Large intestine (tissue), 12 donors: ENCODE measurements around the gene GLIPR1L2. TPM values are rescaled to one million over a fixed set of nuclear protein-coding genes. Genes with fewer than 3 reads are reported as not detected.
"Not testable (repeated sequence)": the region's sequence is repeated elsewhere in the genome, so short reads cannot be mapped to it uniquely, and the experiment has no call there.

Experiments
- DNase-seq, 2 donors: peaks; one replicate each; pipeline versions ENCODE4 v3.0.0 to v3.0.0-alpha.2; 2013
- H3K27ac ChIP-seq: one replicate; pipeline ENCODE4 v1.5.1; 2013; ENCODE audit warnings: low read length
- H3K27me3 ChIP-seq: 2 replicates; pipeline ENCODE4 v1.6.1; 2013; ENCODE audit warnings: low read length; ENCODE audit not compliant: control insufficient read depth, insufficient read depth
- H3K36me3 ChIP-seq: 2 replicates; pipeline ENCODE4 v1.6.1; 2013; ENCODE audit warnings: low read length; ENCODE audit not compliant: control insufficient read depth, insufficient read depth
- H3K4me1 ChIP-seq: one replicate; pipeline ENCODE4 v1.6.1; 2013; ENCODE audit warnings: low read length; ENCODE audit not compliant: control insufficient read depth, insufficient read depth
- H3K4me3 ChIP-seq: one replicate; pipeline ENCODE4 v1.5.1; 2013; ENCODE audit warnings: low read length
- H3K9me3 ChIP-seq: one replicate; pipeline ENCODE4 v1.6.1; 2013; ENCODE audit warnings: mild to moderate bottlenecking, low read depth, low read length, moderate library complexity; ENCODE audit not compliant: control insufficient read depth
- WGBS: methylation state at CpG from one replicate; pipeline ENCODE4 v1.1.5; 2013; ENCODE audit warnings: low lambda C conversion rate; ENCODE audit not compliant: insufficient coverage; 5-methylcytosine and 5-hydroxymethylcytosine counted together
- long read RNA-seq, 11 donors: transcript quantifications; one replicate each; lab custom pipeline, GENCODE V29; 2026
- polyA plus RNA-seq: library from polyadenylated mRNA; unstranded; fragments of 120-200 nt; gene quantifications from one replicate; pipeline ENCODE4 v1.2.1, GENCODE V29; 2013

The GLIPR1L2 gene
- polyA plus RNA-seq = 1.3 TPM
- long read RNA-seq, donor 1 = 0 reads
- long read RNA-seq, donor 2 = 0 reads
- long read RNA-seq, donor 3 = 0 reads
- long read RNA-seq, donor 4 = 0 reads
- long read RNA-seq, donor 5 = 0 reads
- long read RNA-seq, donor 6, partial matches to known transcripts = 0 of 1 reads
- long read RNA-seq, donor 6, other reads (novel, unspliced or antisense) = 0 of 1 reads
- long read RNA-seq, donor 7 = 0 reads
- long read RNA-seq, donor 8 = 0 reads
- long read RNA-seq, donor 9 = 0 reads
- long read RNA-seq, donor 10 = 0 reads
- long read RNA-seq, donor 11 = 0 reads

DNA sequence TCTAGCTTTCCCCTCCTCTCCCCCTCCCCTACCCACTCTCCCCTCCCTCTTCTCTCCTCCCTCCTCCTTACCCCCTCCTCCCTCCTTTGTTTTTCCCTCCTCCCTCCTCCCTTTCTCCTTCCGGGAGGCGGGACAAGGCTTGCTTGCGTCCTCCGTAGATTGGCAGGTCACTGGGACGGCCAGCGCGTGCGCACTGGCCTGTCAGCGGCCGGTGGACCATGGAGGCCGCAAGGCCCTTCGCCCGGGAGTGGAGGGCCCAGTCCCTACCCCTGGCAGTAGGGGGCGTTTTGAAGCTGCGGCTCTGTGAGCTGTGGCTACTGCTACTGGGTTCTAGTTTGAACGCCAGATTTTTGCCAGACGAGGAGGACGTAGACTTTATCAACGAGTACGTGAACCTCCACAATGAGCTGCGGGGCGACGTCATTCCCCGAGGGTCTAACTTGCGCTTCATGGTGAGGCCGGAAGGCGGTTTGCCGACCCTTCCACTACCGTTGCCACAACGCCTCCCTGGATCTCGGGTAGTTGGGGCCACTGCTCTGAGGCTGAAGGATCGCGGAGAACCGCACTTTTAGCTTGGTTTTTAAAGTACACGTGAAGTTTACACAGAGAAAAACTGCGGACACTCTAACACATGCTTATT, at the start of gene GLIPR1L2:
Gene GLIPR1L2, plus strand, starts transcription at position 191 of the 640 bp plus-strand sequence. Its CDS starts 28 bp downstream, at position 219.
- DNase-seq = peak; percentile 97
- peak within 1 kb of the TSS; percentile 59 for H3K27ac ChIP-seq
- H3K36me3 ChIP-seq = no peaks in the 10 kb centered on the region
- H3K9me3 ChIP-seq = no peaks in the 10 kb centered on the region
- peak within 1 kb of the TSS; percentile 64 for H3K4me3 ChIP-seq
- WGBS = no CpG with 5 or more reads among the region's 36 CpGs
- H3K4me1 ChIP-seq = no peaks in the 10 kb centered on the region
- no peaks in the 10 kb centered on the region for H3K27me3 ChIP-seq

DNA sequence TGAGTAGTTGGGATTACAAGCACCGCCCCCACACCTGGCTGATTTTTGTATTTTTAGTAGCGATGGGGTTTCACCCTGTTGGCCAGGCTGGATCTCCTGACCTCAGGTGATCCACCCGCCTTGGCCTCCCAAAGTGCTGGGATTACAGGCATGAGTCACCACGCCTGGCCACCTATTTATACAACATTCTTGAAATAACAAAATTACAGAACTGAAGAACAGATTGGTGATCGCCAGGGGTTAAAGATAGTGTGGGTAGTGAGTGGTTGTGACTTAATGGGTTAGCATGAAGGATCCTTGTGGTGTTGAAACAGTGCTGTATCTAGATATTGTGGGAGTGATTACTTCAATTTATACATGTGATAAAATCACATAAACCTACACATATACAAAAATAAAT, 49.0 kb upstream of the GLIPR1L2 start:
- no peak for DNase-seq
- Histone ChIP-seq H3K27me3 (no peaks in the 10 kb centered on the region), H3K4me1 (no peaks in the 10 kb centered on the region), H3K36me3 (no peaks in the 10 kb centered on the region), H3K4me3 (no peak overlapping the region), H3K27ac (no peak overlapping the region), H3K9me3 (no peaks in the 10 kb centered on the region)
- WGBS = 100% methylated on average over 1 of the region's 5 CpGs

DNA sequence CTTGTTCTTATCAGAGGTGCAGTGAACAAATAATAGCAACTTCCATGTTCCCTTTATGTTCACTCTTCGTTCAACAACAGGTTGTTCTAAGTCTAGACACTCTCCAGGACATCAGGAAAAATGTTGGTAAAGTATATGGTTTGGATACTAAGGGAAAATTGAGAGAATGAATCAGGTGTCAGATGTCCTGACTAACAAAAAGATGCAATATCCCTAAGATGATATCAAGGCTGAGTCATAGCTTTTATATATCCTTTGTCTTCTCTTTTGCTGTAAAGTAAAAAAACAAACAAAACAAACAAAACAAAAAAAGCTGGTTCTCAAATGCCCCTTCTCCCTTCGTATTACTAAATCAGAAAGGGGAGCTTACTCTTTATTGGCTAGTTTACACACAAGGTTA, 45.4 kb upstream of the GLIPR1L2 start:
- H3K27me3 ChIP-seq = no peaks in the 10 kb centered on the region
- WGBS = 100% methylated on average over 1 of the region's 2 CpGs
- H3K4me1 ChIP-seq = no peaks in the 10 kb centered on the region
- no peak for DNase-seq
- H3K36me3 ChIP-seq = no peaks in the 10 kb centered on the region
- H3K9me3 ChIP-seq = no peaks in the 10 kb centered on the region
- no peak overlapping the region for H3K27ac ChIP-seq
- no peak overlapping the region for H3K4me3 ChIP-seq

DNA sequence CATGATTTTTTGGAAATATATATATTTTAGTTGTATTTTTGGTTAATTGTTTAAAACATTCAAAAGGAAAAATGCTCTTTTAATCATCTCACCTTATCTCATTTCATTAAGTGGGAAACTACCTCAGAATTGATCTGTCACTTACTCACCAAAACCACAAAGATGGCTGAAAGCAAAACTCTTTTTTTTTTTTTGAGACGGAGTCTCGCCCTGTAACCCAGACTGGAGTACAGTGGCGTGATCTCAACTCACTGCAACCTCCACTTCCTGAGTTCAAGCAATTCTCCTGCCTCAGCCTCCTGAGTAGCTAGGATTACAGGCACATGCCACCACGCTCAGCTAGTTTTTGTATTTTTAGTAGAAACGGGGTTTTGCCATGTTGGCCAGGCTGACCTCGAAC, 44.7 kb upstream of the GLIPR1L2 start:
- no CpG with 5 or more reads among the region's 6 CpGs for WGBS
- DNase-seq, H3K4me3 ChIP-seq, H3K9me3 ChIP-seq, H3K36me3 ChIP-seq, H3K4me1 ChIP-seq, H3K27ac ChIP-seq, H3K27me3 ChIP-seq: not testable (repeated sequence)

DNA sequence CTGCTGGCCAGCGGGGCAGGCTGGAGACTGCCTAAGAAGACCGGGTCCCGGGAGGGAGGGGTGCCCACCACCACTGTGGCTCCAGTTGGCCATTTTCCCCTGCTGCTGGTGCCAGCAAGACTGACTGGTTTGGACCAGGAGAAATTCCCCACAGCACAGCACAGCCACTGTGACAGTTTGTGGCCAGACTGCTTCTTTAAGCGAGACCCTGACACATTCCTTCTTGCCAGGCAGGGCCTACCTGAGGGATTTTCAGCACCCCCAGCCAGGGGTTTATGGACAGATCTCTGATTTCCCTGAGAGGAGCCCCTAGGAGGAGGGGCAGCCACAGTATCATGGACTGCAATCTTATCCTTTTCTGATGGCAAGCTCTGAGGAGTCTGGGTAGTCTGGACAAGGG, 40.9 kb upstream of the GLIPR1L2 start:
- Histone ChIP-seq H3K9me3 (no peaks in the 10 kb centered on the region), H3K27me3 (no peaks in the 10 kb centered on the region), H3K27ac (no peak overlapping the region), H3K4me3 (no peak overlapping the region), H3K4me1 (no peaks in the 10 kb centered on the region), H3K36me3 (no peaks in the 10 kb centered on the region)
- no CpG with 5 or more reads among the region's 4 CpGs for WGBS
- DNase-seq = no peak

DNA sequence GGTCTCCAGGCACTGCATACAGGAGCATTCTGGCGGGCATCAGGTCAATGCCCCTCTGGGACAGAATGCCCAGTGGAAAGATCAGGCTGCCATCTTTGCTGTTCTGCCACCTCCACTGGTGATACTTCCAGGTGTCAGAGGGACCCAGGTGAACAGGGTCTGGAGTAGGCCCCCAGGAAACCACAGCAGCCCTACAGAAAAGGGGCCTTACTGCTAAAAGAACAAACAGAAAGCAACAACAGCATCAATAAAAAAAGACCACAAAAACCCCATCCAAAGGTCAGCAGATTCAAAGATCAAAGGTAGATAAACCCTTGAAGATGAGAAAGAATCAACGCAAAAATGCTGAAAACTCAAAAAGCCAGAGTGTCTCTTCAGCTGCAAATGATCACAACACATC, 40.5 kb upstream of the GLIPR1L2 start:
- no peak for DNase-seq
- 75% methylated on average over 1 of the region's 2 CpGs for WGBS
- H3K9me3 ChIP-seq = peaks cover under 1% of the 10 kb centered on the region
- no peak overlapping the region for H3K4me3 ChIP-seq
- no peaks in the 10 kb centered on the region for H3K4me1 ChIP-seq
- H3K36me3 ChIP-seq = no peaks in the 10 kb centered on the region
- no peak overlapping the region for H3K27ac ChIP-seq
- no peaks in the 10 kb centered on the region for H3K27me3 ChIP-seq

DNA sequence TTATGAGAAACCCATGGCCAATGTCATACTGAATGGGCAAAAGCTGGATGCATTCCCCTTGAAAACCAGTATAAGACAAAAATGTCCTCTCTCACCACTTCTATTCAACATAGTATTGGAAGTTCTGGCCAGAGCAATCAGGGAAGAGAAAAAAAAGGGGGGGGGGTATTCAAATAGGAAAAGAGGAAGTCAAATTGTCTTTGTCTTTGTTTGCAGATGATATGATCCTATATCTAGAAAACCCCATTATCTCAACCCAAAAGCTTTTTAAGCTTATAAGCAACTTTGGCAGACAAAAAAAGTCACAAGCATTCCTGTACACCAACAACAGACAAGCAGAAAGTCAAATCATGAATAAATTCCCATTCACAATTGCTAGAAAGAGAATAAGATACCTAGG, 36.9 kb upstream of the GLIPR1L2 start:
- H3K4me1 ChIP-seq = no peaks in the 10 kb centered on the region
- no peak overlapping the region for H3K4me3 ChIP-seq
- H3K27ac ChIP-seq = no peak overlapping the region
- peaks cover 5% of the 10 kb centered on the region for H3K9me3 ChIP-seq
- no peak for DNase-seq
- H3K27me3 ChIP-seq = no peaks in the 10 kb centered on the region
- no peaks in the 10 kb centered on the region for H3K36me3 ChIP-seq

DNA sequence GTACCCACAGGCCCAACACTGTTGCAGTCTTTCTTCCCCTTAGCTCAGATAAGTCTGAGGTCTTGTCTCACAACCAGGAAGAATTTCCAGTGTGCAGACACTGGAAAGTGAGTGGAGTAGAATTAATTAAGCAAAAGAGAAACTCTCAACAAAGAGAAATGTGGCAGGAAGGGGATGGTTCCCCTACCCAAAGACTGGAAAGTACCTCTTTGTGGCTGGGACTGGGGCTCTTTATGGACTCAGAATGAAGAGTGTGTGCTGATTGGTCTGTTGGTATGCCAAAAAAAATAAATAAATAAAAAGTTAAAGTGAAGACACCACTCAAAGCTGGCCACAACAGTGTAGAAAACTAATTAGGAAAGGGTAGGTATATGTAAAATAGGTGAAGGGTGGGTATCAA, 30.0 kb upstream of the GLIPR1L2 start:
- no peak overlapping the region for H3K27ac ChIP-seq
- no peak for DNase-seq

DNA sequence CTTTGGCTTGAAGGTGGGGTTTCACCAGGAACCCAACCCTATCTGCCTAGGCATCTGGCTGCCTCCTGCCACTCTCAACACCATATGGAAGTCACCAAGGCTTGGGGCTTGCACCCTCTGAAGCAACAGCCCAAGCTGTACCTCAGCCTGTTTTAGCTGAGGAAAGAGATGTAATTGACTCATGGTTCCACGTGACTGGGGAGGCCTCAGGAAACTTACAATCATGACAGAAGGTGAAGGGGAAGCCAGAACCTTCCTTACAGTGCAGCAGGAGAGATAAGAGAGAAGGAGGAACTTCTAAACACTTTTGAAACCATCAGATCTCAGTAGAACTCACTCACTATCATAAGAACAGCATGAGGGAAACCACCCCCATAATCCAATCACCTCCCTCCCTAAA, 29.5 kb upstream of the GLIPR1L2 start:
- no peaks in the 10 kb centered on the region for H3K27me3 ChIP-seq
- DNase-seq = no peak
- no peaks in the 10 kb centered on the region for H3K36me3 ChIP-seq
- no peak overlapping the region for H3K4me3 ChIP-seq
- no peak overlapping the region for H3K27ac ChIP-seq
- no peaks in the 10 kb centered on the region for H3K4me1 ChIP-seq
- WGBS = no CpG with 5 or more reads among the region's 1 CpG
- no peaks in the 10 kb centered on the region for H3K9me3 ChIP-seq

More for the DNA sequence above, 30.0 kb upstream of the GLIPR1L2 start:
- Histone ChIP-seq H3K27me3 (no peaks in the 10 kb centered on the region), H3K4me1 (no peaks in the 10 kb centered on the region), H3K9me3 (no peaks in the 10 kb centered on the region), H3K36me3 (no peaks in the 10 kb centered on the region), H3K4me3 (no peak overlapping the region)

DNA sequence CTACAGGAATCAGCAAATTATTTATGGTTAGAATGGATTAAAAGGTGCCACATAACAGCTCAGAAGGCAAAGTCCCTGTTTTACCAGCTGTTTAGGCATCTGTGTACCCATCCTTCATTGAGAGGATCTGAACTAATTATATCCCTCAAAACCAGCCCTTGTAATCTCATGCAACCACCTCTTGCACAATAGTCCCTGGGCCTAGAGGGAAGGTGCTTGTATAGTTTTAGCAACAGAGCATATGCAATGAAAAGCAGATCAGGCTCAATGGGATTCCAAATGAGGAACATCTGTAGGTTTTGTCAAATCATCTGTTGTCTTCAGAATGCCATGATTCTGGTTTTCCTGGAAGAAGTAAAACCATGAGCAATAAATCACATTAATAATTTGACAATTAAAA, 26.0 kb upstream of the GLIPR1L2 start:
- no peaks in the 10 kb centered on the region for H3K4me1 ChIP-seq
- no peak overlapping the region for H3K27ac ChIP-seq

DNA sequence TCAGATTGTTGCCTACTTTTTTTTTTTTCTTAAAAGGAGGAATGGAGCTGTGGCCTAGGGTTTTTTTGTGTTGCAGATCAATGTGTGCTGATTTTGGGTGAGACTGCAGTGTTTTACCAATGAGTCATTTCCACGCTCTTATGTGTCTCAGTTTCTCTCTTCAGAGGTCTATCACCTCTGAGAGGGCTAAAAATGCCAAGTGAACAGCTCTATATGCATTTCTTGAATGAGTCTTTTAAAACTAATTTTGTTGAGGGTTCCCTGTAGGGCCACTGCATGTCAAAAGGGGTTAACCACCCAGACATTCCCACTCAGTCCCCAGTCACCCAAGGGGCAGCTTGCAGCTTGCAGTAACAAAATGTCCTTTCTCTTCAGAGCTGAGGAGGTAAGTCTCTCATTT, 24.3 kb upstream of the GLIPR1L2 start:
- no peaks in the 10 kb centered on the region for H3K27me3 ChIP-seq
- no CpG with 5 or more reads among the region's 1 CpG for WGBS

More for the DNA sequence above, 26.0 kb upstream of the GLIPR1L2 start:
- H3K4me3 ChIP-seq = no peak overlapping the region
- no peaks in the 10 kb centered on the region for H3K36me3 ChIP-seq
- no peak for DNase-seq
- H3K9me3 ChIP-seq = no peaks in the 10 kb centered on the region
- H3K27me3 ChIP-seq = no peaks in the 10 kb centered on the region

More for the DNA sequence above, 24.3 kb upstream of the GLIPR1L2 start:
- no peak overlapping the region for H3K4me3 ChIP-seq
- H3K27ac ChIP-seq = no peak overlapping the region
- DNase-seq = no peak
- no peaks in the 10 kb centered on the region for H3K9me3 ChIP-seq
- H3K4me1 ChIP-seq = no peaks in the 10 kb centered on the region
- H3K36me3 ChIP-seq = no peaks in the 10 kb centered on the region
